Neutrophil (primary cell): Measurements from ENCODE around the gene FAM219A.
A peak's percentile ranks its signal among the peaks of the same experiment; 100 is the strongest.

Experiments used
- H3K27ac ChIP-seq: fragments of 200-600 bp; sonication (generic); 2 replicates; pipeline ENCODE4 v1.5.1; 2016; ENCODE audit warnings: mild to moderate bottlenecking, moderate library complexity
- H3K27me3 ChIP-seq: fragments of 200-600 bp; sonication (generic); 2 replicates; pipeline ENCODE4 v1.6.0; 2016; ENCODE audit warnings: mild to moderate bottlenecking
- H3K36me3 ChIP-seq: fragments of 200-600 bp; sonication (generic); 2 replicates; pipeline ENCODE4 v1.5.1; 2017
- H3K4me1 ChIP-seq, 2 experiments: fragments of 200-600 bp in 1 of 2; sonication (generic) in 1 of 2; 1 replicate in 1 of 2; 2 replicates in 1 of 2; pipeline versions ENCODE4 v1.5.1 to v1.6.1; 2013 to 2016; ENCODE audit warnings: low read depth in 1 of 2, low read length in 1 of 2, mild to moderate bottlenecking in 1 of 2, moderate library complexity in 1 of 2; ENCODE audit not compliant: control insufficient read depth in 1 of 2, insufficient read depth in 1 of 2
- H3K4me3 ChIP-seq, 2 experiments: fragments of 200-600 bp in 1 of 2; sonication (generic) in 1 of 2; 1 replicate in 1 of 2; 2 replicates in 1 of 2; pipeline ENCODE4 v1.5.1; 2013 to 2016; ENCODE audit warnings: low read depth in 1 of 2, low read length in 1 of 2, mild to moderate bottlenecking in 1 of 2, moderate library complexity in 1 of 2
- H3K9me3 ChIP-seq: fragments of 200-600 bp; sonication (generic); 2 replicates; pipeline ENCODE4 v1.5.1; 2016
- TF ChIP-seq, protein P1 (sequence below): fragments of 200-600 bp; sonication (generic); IDR thresholded peaks from 2 replicates; pipeline ENCODE4 v1.5.1; 2016; ENCODE audit warnings: antibody characterized with exemption

Gene FAM219A

DNA sequence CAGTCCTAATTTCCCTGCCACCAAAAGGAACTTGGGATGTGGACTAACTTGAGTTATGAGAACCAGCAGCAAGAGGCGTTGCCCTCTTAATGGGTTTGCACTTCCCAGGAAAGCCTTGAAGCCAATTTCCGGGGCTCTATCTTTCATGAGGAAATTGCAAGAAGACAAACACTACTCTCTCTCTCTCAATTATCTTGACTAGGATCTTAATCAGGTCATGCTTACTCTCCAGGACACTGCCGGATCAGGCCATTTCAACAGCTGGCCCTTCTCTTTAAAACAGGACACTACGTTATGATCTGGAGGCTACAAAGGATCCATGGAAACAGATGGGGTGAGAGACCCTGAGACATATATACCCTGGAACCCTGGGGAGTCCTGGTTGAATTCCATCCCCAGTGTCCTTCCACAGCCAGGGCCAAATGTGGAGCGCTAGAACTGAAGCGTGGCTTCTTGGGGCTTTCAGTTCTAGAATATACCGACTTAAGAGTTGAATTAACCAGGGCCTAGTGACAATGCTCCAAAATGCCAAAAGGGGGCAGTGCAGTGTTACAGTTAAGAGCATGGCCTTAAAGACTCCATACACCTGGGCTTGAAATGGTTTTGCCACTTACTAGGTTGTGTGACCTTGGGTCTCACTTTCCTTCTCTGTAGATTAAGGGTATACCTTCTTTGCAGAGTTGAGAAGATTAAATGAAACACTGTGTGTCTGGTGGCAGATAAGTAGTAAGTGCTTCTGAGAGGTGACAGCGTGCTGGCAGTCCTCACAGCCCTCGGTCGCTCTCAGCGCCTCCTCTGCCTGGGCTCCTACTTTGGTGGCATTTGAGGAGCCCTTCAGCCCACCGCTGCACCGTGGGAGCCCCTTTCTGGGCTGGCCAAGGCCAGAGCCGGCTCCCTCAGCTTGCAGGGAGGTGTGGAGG, 21.1 kb downstream of the FAM219A start:
- TF ChIP-seq, protein P1, sequence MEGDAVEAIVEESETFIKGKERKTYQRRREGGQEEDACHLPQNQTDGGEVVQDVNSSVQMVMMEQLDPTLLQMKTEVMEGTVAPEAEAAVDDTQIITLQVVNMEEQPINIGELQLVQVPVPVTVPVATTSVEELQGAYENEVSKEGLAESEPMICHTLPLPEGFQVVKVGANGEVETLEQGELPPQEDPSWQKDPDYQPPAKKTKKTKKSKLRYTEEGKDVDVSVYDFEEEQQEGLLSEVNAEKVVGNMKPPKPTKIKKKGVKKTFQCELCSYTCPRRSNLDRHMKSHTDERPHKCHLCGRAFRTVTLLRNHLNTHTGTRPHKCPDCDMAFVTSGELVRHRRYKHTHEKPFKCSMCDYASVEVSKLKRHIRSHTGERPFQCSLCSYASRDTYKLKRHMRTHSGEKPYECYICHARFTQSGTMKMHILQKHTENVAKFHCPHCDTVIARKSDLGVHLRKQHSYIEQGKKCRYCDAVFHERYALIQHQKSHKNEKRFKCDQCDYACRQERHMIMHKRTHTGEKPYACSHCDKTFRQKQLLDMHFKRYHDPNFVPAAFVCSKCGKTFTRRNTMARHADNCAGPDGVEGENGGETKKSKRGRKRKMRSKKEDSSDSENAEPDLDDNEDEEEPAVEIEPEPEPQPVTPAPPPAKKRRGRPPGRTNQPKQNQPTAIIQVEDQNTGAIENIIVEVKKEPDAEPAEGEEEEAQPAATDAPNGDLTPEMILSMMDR: peak; percentile 68
- Histone ChIP-seq H3K4me3 (no peak overlapping the region), H3K9me3 (no peaks in the 10 kb centered on the region), H3K27ac (no peak overlapping the region), H3K27me3 (no peaks in the 10 kb centered on the region), H3K36me3 (peaks cover 8% of the 10 kb centered on the region), H3K4me1 (no peaks in the 10 kb centered on the region)

DNA sequence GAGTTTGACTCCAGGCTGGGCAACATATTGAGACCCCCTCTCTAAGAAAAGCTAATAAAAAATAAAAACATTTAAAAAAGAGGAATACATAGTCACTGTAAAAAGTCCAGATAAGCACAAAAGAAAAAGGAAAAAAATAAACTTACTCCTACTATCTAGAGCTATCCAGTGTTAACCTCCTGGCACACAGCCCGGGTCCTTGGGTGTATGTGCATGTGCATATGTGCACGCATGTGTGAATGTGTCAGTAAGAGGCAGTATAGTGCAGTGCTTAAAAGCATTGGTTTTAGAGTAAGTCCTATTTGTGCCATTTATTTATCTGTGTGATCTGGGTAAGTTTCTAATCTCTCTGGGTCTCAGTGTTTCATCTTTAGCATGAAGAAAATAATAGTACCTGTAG, 26.7 kb downstream of the FAM219A start:
- H3K27me3 ChIP-seq: no peaks in the 10 kb centered on the region
- TF ChIP-seq, protein P1: no peak
- H3K4me3 ChIP-seq: no peak overlapping the region
- no peaks in the 10 kb centered on the region for H3K9me3 ChIP-seq
- no peaks in the 10 kb centered on the region for H3K4me1 ChIP-seq
- H3K27ac ChIP-seq: no peak overlapping the region
- H3K36me3 ChIP-seq: no peaks in the 10 kb centered on the region

DNA sequence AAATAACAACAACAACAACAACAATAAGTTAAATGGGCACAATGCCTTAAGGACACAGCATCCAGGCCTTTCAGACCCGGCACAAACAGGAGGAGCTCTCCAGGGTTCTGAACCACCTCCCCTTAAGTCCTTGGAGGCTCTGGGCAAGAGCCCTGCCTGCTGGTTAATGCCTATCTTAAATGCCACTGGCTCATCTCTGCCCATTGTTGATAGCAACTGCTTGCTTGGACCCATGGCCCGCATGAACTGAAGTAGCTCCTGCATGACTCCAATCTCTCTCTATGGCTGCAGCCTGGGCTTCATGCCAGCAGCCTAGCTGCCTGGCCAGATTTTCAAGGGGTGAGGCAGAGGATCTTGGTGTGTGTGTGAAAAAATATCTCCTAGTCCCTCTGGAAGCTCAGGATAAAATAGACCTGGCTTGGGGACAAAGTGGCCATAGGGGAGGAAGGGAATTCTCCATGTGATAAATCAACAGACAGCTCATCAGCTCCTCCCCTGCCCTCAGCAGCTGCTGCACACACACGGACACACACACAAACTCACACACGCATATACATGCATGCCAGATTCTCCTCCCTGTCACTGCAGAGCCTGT, 27.4 kb downstream of the FAM219A start:
- Histone ChIP-seq H3K4me1 (no peaks in the 10 kb centered on the region), H3K9me3 (no peaks in the 10 kb centered on the region), H3K27ac (no peak overlapping the region), H3K27me3 (no peaks in the 10 kb centered on the region), H3K36me3 (no peaks in the 10 kb centered on the region), H3K4me3 (no peak overlapping the region)
- TF ChIP-seq, protein P1: no peak

DNA sequence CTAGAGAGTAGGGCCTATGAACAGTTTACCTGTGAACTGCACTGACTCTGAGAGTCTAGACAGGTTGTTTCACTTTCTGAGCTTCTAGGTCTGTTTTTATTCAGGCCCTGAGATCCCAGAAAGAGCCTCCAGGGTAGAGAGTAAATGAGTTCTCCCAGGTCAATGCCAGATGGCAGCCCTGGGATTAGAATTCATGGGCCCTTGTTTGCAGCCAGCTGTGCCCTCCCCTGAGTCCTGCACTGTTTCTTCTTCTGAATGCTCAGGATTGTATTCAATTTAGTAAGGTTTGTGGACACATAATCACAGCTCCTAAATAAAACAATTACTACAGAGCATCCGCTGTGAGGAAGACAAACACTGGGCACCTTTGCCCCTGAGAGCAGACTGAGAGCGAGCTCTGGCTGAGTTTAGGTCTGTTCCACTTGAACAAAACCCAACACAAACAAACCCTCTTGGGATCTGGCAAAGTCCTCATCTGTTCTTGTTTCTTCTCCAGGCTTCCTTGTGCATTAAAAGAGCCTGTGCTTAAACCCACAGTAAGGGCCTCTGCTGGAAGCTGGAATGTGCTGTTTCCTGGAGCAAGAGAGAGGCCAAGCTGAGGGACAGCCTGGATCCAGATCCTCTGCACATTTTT, 29.9 kb downstream of the FAM219A start:
- Histone ChIP-seq H3K27me3 (no peaks in the 10 kb centered on the region), H3K4me3 (no peak overlapping the region), H3K36me3 (no peaks in the 10 kb centered on the region), H3K4me1 (no peaks in the 10 kb centered on the region), H3K9me3 (no peaks in the 10 kb centered on the region), H3K27ac (no peak overlapping the region)
- TF ChIP-seq, protein P1: no peak

DNA sequence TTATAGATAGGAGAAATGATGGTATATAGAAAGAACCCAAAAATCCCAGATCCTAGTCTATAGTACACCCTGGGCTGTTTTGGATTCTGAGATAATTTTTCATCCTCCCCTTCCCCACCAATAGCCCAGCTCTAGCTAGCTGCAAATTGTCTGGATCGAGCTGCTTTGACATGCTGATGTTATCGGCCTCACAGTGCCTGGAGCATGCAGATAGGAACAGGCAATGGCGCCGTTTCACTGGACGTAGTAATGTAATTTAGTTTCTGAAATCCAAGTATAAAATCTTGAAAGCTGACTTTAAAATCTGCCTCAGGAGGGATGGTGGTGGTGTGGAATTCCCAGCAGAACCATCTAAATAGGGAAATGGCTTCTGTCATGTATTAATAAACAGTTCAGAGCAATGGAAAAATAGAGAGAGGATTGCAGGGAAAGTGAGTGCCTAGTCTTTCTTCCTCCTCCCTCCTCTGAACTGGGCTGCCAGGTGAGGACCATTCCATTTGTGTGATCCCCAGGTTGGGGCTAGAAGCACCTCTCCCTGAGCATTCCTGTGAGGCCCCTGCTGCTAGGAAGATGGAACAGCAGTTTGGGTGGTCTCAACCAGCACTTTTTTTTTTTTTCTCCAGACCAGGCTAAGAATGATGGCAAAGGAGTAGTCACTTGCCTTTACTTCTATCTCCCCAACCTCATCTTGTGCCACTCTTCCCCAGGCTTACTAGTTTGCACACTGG, 31.9 kb downstream of the FAM219A start:
- Histone ChIP-seq H3K4me3 (no peak overlapping the region), H3K27ac (no peak overlapping the region), H3K36me3 (no peaks in the 10 kb centered on the region), H3K27me3 (no peaks in the 10 kb centered on the region), H3K9me3 (no peaks in the 10 kb centered on the region), H3K4me1 (no peaks in the 10 kb centered on the region)
- TF ChIP-seq, protein P1: no peak
